ENCODE data around the gene IGF1. TPM values are rescaled to one million over a fixed set of nuclear protein-coding genes. Genes with fewer than 3 reads are reported as not detected.

IGF1 gene
- total RNA-seq, 4 donors from 2014 or later: 17.3 to 58.7 (median 43.1) TPM

GRCh38 chr12:102347811-102348210 lies 132.6 kb downstream of the IGF1 start:
- no peaks in the 10 kb centered on the region for H3K27me3 ChIP-seq
- H3K36me3 ChIP-seq: no peaks in the 10 kb centered on the region
- H3K9me3 ChIP-seq: no peaks in the 10 kb centered on the region
- TF ChIP-seq POLR2AphosphoS5 (IDR thresholded peaks at IDR 0.05) (no peak), EP300 (IDR thresholded peaks at IDR 0.05) (no peak), POLR2A (IDR thresholded peaks at IDR 0.05) (no peak), CTCF (IDR thresholded peaks at IDR 0.05) (no peak)
- H3K27ac ChIP-seq: no peak overlapping the region
- 6 to 40% methylated on average over 4 of the region's 4 CpGs for WGBS, 2 donors (ENCODE audit: low coverage in 1 of 2)
- no peak for ATAC-seq
- H3K4me1 ChIP-seq: no peaks in the 10 kb centered on the region
- H3K4me3 ChIP-seq: no peak overlapping the region
